HCT116 (cell line): ENCODE results near the gene LYPD4.

Experiments used
- EZH2 ChIP-seq: fragments of 200-600 bp; sonication (generic); IDR thresholded peaks from 2 replicates; pipeline ENCODE4 v1.6.1; 2017; ENCODE audit warnings: antibody characterized with exemption, mixed run types
- EZH2phosphoT487 ChIP-seq: fragments of 200-600 bp; IDR thresholded peaks from 2 replicates; pipeline ENCODE4 v1.6.1; 2018; ENCODE audit warnings: antibody characterized with exemption, borderline replicate concordance
- POLR2A ChIP-seq: IDR thresholded peaks from 2 replicates; pipeline ENCODE4 v1.7.0; 2011; ENCODE audit warnings: borderline replicate concordance; ENCODE audit not compliant: insufficient read depth, insufficient read length; ENCODE audit errors: extremely low read depth
- RAD21 ChIP-seq: IDR thresholded peaks from 2 replicates; pipeline ENCODE4 v1.6.1; 2012; ENCODE audit warnings: low read depth, mild to moderate bottlenecking
- SIN3A ChIP-seq: IDR thresholded peaks from 2 replicates; pipeline ENCODE4 v1.6.1; 2012; ENCODE audit warnings: low read depth
- SP1 ChIP-seq: IDR thresholded peaks from 2 replicates; pipeline ENCODE4 v1.6.1; 2012; ENCODE audit warnings: low read depth
- SRF ChIP-seq: IDR thresholded peaks from 2 replicates; pipeline ENCODE4 v1.6.1; 2012; ENCODE audit warnings: low read depth
- ZNF274 ChIP-seq: fragments of 200-500 bp; sonication (Bioruptor generic); IDR thresholded peaks from 2 replicates; pipeline ENCODE4 v1.6.1; 2014; ENCODE audit warnings: mild to moderate bottlenecking, low read depth, low read length, inconsistent platforms
- TF ChIP-seq, protein P1 (sequence below), 3 experiments: fragments of 200-600 bp in 1 of 3; sonication (generic) in 1 of 3; IDR thresholded peaks in 2 of 3; conservative IDR thresholded peaks in 1 of 3; 2 replicates each; pipeline ENCODE4 v1.5.1; 2012 to 2017; ENCODE audit warnings: low read depth in 2 of 3, low read length in 2 of 3, antibody characterized with exemption in 1 of 3, borderline replicate concordance in 1 of 3, control low read depth in 1 of 3, mild to moderate bottlenecking in 1 of 3, mixed read lengths in 1 of 3, mixed run types in 1 of 3, moderate library complexity in 1 of 3; ENCODE audit not compliant: insufficient read depth in 1 of 3
- TF ChIP-seq, protein P2 (sequence below): IDR thresholded peaks from 2 replicates; pipeline ENCODE4 v1.6.1; 2012; ENCODE audit warnings: low read depth
- TF ChIP-seq, protein P3 (sequence below): IDR thresholded peaks from 2 replicates; pipeline ENCODE4 v1.6.1; 2012

DNA sequence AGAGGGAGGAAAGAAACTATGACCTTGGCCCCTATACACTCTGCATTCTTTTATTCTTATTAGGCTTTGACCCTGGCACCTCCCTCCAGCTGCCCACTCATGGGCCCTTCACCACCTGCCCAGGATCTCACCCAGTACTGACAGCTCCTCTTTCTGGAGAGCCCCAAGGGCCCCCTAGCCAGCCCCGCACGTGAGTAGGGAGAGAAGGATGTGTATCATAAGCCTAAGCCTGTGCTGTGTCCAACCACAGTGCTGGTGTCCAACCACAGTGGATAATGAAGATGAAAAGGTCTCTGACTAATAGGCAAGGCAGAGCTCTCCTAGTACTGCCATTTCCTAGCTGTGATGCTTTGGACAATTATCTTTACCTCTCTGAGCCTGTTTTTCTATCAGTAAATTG, 4.6 kb upstream of the LYPD4 start:
- TF ChIP-seq, protein P1, sequence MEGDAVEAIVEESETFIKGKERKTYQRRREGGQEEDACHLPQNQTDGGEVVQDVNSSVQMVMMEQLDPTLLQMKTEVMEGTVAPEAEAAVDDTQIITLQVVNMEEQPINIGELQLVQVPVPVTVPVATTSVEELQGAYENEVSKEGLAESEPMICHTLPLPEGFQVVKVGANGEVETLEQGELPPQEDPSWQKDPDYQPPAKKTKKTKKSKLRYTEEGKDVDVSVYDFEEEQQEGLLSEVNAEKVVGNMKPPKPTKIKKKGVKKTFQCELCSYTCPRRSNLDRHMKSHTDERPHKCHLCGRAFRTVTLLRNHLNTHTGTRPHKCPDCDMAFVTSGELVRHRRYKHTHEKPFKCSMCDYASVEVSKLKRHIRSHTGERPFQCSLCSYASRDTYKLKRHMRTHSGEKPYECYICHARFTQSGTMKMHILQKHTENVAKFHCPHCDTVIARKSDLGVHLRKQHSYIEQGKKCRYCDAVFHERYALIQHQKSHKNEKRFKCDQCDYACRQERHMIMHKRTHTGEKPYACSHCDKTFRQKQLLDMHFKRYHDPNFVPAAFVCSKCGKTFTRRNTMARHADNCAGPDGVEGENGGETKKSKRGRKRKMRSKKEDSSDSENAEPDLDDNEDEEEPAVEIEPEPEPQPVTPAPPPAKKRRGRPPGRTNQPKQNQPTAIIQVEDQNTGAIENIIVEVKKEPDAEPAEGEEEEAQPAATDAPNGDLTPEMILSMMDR (IDR thresholded peaks at IDR 0.05 in 2 of 3, conservative IDR thresholded peaks at IDR 0.05 in 1 of 3; ENCODE audit: borderline replicate concordance in 1 of 3, insufficient read depth in 1 of 3, low read depth in 2 of 3, low read length in 2 of 3), result no peak
- TF ChIP-seq, protein P2, sequence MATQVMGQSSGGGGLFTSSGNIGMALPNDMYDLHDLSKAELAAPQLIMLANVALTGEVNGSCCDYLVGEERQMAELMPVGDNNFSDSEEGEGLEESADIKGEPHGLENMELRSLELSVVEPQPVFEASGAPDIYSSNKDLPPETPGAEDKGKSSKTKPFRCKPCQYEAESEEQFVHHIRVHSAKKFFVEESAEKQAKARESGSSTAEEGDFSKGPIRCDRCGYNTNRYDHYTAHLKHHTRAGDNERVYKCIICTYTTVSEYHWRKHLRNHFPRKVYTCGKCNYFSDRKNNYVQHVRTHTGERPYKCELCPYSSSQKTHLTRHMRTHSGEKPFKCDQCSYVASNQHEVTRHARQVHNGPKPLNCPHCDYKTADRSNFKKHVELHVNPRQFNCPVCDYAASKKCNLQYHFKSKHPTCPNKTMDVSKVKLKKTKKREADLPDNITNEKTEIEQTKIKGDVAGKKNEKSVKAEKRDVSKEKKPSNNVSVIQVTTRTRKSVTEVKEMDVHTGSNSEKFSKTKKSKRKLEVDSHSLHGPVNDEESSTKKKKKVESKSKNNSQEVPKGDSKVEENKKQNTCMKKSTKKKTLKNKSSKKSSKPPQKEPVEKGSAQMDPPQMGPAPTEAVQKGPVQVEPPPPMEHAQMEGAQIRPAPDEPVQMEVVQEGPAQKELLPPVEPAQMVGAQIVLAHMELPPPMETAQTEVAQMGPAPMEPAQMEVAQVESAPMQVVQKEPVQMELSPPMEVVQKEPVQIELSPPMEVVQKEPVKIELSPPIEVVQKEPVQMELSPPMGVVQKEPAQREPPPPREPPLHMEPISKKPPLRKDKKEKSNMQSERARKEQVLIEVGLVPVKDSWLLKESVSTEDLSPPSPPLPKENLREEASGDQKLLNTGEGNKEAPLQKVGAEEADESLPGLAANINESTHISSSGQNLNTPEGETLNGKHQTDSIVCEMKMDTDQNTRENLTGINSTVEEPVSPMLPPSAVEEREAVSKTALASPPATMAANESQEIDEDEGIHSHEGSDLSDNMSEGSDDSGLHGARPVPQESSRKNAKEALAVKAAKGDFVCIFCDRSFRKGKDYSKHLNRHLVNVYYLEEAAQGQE, result no peak
- TF ChIP-seq, protein P3, sequence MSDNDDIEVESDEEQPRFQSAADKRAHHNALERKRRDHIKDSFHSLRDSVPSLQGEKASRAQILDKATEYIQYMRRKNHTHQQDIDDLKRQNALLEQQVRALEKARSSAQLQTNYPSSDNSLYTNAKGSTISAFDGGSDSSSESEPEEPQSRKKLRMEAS, result no peak
- no peak for TF ChIP-seq POLR2A
- TF ChIP-seq SP1, result no peak
- TF ChIP-seq EZH2phosphoT487, result no peak
- no peak for TF ChIP-seq ZNF274
- no peak for TF ChIP-seq SRF
- TF ChIP-seq SIN3A, result no peak
- TF ChIP-seq RAD21, result no peak
- TF ChIP-seq EZH2, result no peak
